PC-3 (cell line): Measurements from ENCODE around the gene DIS3L. TPM values are rescaled to one million over a fixed set of nuclear protein-coding genes. Genes with fewer than 3 reads are reported as not detected.
"Not testable (repeated sequence)": the region's sequence is repeated elsewhere in the genome, so short reads cannot be mapped to it uniquely, and the experiment has no call there.

ENCODE experiments used
- ATAC-seq: fragments of 200-7000 bp; cut with Tn5 transposase; 2 replicates; pipeline ENCODE4 v1.9.1; 2020; ENCODE audit warnings: mild to moderate bottlenecking, moderate library complexity
- BruUV-seq: library from RNA; stranded (reverse); fragments of 400-500 nt; replicated peaks from 2 replicates; lab custom pipeline; 2021; lab: Mats Ljungman, UMichigan
- CTCF ChIA-PET: fragments of 300-600 bp; sonication (Branson Sonifier 250); formaldehyde crosslinking; loops from one replicate; lab custom pipeline; 2022; ENCODE audit warnings: antibody characterized with exemption; lab: Charles Lee
- POLR2A ChIA-PET: fragments of 300-600 bp; sonication (Branson Sonifier 250); formaldehyde crosslinking; loops from one replicate; lab custom pipeline; 2022; ENCODE audit warnings: antibody characterized with exemption; ENCODE audit not compliant: unreplicated experiment; lab: Charles Lee
- DNase-seq: peaks from one replicate; pipeline ENCODE4 v3.0.0-alpha.2; 2015
- H2AFZ ChIP-seq: fragments of 300-600 bp; sonication (generic); 2 replicates; pipeline ENCODE4 v1.6.0; 2016; ENCODE audit warnings: antibody characterized with exemption, low read length
- H3F3A ChIP-seq: fragments of 300-600 bp; sonication (generic); one replicate; pipeline ENCODE4 v1.6.0; 2017; ENCODE audit warnings: antibody characterized with exemption, low read length, control low read depth, mild to moderate bottlenecking; ENCODE audit not compliant: unreplicated experiment
- H3K27ac ChIP-seq: fragments of 300-600 bp; sonication (generic); 2 replicates; pipeline ENCODE4 v1.5.1; 2016; ENCODE audit warnings: mild to moderate bottlenecking, low read length
- H3K27me3 ChIP-seq: fragments of 300-600 bp; sonication (generic); 2 replicates; pipeline ENCODE4 v1.6.1; 2016; ENCODE audit warnings: low read length, mixed read lengths
- H3K36me3 ChIP-seq: fragments of 300-600 bp; sonication (generic); 2 replicates; pipeline ENCODE4 v1.6.1; 2016; ENCODE audit warnings: low read depth, mixed run types, low read length, mixed read lengths
- H3K4me1 ChIP-seq: fragments of 300-600 bp; sonication (generic); 2 replicates; pipeline ENCODE4 v1.5.1; 2016; ENCODE audit warnings: low read length; ENCODE audit not compliant: insufficient read depth
- H3K4me2 ChIP-seq: fragments of 300-600 bp; sonication (generic); 2 replicates; pipeline ENCODE4 v1.6.0; 2016; ENCODE audit warnings: low read length
- H3K4me3 ChIP-seq: fragments of 300-600 bp; sonication (generic); 2 replicates; pipeline ENCODE4 v1.5.1; 2016; ENCODE audit warnings: mild to moderate bottlenecking, low read length, mixed read lengths
- H3K79me2 ChIP-seq: fragments of 300-600 bp; sonication (generic); 2 replicates; pipeline ENCODE4 v1.6.1; 2017; ENCODE audit warnings: low read length, mixed read lengths
- H3K9ac ChIP-seq: fragments of 300-600 bp; sonication (generic); 2 replicates; pipeline ENCODE4 v1.6.0; 2016; ENCODE audit warnings: mild to moderate bottlenecking, low read length
- H3K9me2 ChIP-seq: fragments of 300-600 bp; sonication (generic); replicated peaks from 2 replicates; pipeline ENCODE4 v1.6.1; 2016; ENCODE audit warnings: mixed run types, low read length, mixed read lengths
- H3K9me3 ChIP-seq: fragments of 300-600 bp; sonication (generic); 2 replicates; pipeline ENCODE4 v1.6.1; 2016; ENCODE audit warnings: low read length, mixed read lengths
- H4K20me1 ChIP-seq: fragments of 300-600 bp; sonication (generic); 2 replicates; pipeline ENCODE4 v1.6.1; 2016; ENCODE audit warnings: low read length, mixed read lengths
- CTCF ChIP-seq: fragments of 300-600 bp; sonication (generic); conservative IDR thresholded peaks from 2 replicates; pipeline ENCODE4 v1.5.1; 2017; ENCODE audit warnings: antibody characterized with exemption, low read depth, mild to moderate bottlenecking, low read length
- EZH2 ChIP-seq: fragments of 300-600 bp; sonication (generic); IDR thresholded peaks from one replicate; pipeline ENCODE4 v1.6.1; 2017; ENCODE audit warnings: antibody characterized with exemption, mild to moderate bottlenecking, low read length; ENCODE audit not compliant: unreplicated experiment
- EZH2phosphoT487 ChIP-seq: fragments of 300-600 bp; sonication (generic); IDR thresholded peaks from 2 replicates; pipeline ENCODE4 v1.6.1; 2018; ENCODE audit warnings: mild to moderate bottlenecking, antibody characterized with exemption, low read length, borderline replicate concordance
- intact Hi-C: fragments of 100-400 bp; cut with micrococcal nuclease; formaldehyde crosslinking; loops from 2 replicates; pipeline ENCODE4 v1.9.0; 2023
- total RNA-seq: library from RNA; depleted of rRNA; stranded (reverse); fragments of >200 nt; gene quantifications from 2 replicates; pipeline ENCODE4 v1.2.3, GENCODE V29; 2014; rRNA removed

The DIS3L gene
- total RNA-seq, 1 experiment from 2014 or later = 18.7 TPM

GRCh38 chr15:66374179-66374578 lies 80.8 kb downstream of the DIS3L start:
- no peak overlapping the region for H3K9ac ChIP-seq
- no peaks in the 10 kb centered on the region for H3K9me2 ChIP-seq
- H4K20me1 ChIP-seq = no peaks in the 10 kb centered on the region
- H3K79me2 ChIP-seq = no peaks in the 10 kb centered on the region
- H3K27me3 ChIP-seq = no peaks in the 10 kb centered on the region
- no peaks in the 10 kb centered on the region for H3K36me3 ChIP-seq
- no peak overlapping the region for H3K4me3 ChIP-seq
- H3K4me2 ChIP-seq = no peak overlapping the region
- ATAC-seq = no peak
- H2AFZ ChIP-seq = no peak overlapping the region
- intact Hi-C loops = no loop called here
- no TSS peak for BruUV-seq
- ChIA-PET POLR2A (no interaction called here), CTCF (no interaction called here)
- peaks cover 13% of the 10 kb centered on the region for H3K4me1 ChIP-seq
- no peak for DNase-seq
- TF ChIP-seq EZH2phosphoT487 = no peak
- no peak for TF ChIP-seq EZH2
- no peak for TF ChIP-seq CTCF
- H3F3A ChIP-seq = no peaks in the 10 kb centered on the region
- H3K27ac ChIP-seq = no peak overlapping the region
- H3K9me3 ChIP-seq = no peaks in the 10 kb centered on the region

GRCh38 chr15:66378814-66379430 lies 85.6 kb downstream of the DIS3L start:
- CTCF ChIA-PET = no interaction called here
- Histone ChIP-seq H3K9me3 (no peaks in the 10 kb centered on the region), H3K4me1 (no peaks in the 10 kb centered on the region), H4K20me1 (no peaks in the 10 kb centered on the region), H3K79me2 (no peaks in the 10 kb centered on the region), H3K9ac (no peak overlapping the region), H3K4me3 (no peak overlapping the region), H3K27ac (no peak overlapping the region), H3K4me2 (no peak overlapping the region), H3K9me2 (no peaks in the 10 kb centered on the region), H3F3A (no peaks in the 10 kb centered on the region), H3K36me3 (no peaks in the 10 kb centered on the region), H2AFZ (no peak overlapping the region), H3K27me3 (no peaks in the 10 kb centered on the region)
- no peak for DNase-seq
- POLR2A ChIA-PET = no interaction called here
- intact Hi-C loops = no loop called here
- ATAC-seq = no peak
- BruUV-seq = no TSS peak
- TF ChIP-seq EZH2 (no peak), CTCF (no peak), EZH2phosphoT487 (no peak)

GRCh38 chr15:66381376-66381775 lies 88.0 kb downstream of the DIS3L start:
- CTCF ChIA-PET, H3K27me3 ChIP-seq, H3K27ac ChIP-seq, H3K9me3 ChIP-seq, H3K4me3 ChIP-seq, H2AFZ ChIP-seq, DNase-seq, H3K79me2 ChIP-seq, POLR2A ChIA-PET, intact Hi-C loops, H3K9me2 ChIP-seq, H3K36me3 ChIP-seq, H3F3A ChIP-seq, H4K20me1 ChIP-seq, ATAC-seq, BruUV-seq, H3K4me2 ChIP-seq, H3K9ac ChIP-seq, H3K4me1 ChIP-seq: not testable (repeated sequence)

Other genes with a start within 250 kb of the DIS3L start
- not detected in 2 replicates for gene MEGF11, start 39.8 kb upstream of the DIS3L start, total RNA-seq
- 11.5 and 14.2 TPM in 2 replicates for gene TIPIN, start 63.1 kb downstream of the DIS3L start, total RNA-seq
- 35.5 and 55.2 TPM in 2 replicates for gene MAP2K1, start 93.3 kb downstream of the DIS3L start, total RNA-seq
- gene SNAPC5, start 204.2 kb downstream of the DIS3L start, total RNA-seq = 34.1 and 38.2 TPM in 2 replicates
- 1,239 and 2,773 TPM in 2 replicates for gene RPL4, start 211.3 kb downstream of the DIS3L start, total RNA-seq
- 18.1 and 19.9 TPM in 2 replicates for gene ZWILCH, start 211.8 kb downstream of the DIS3L start, total RNA-seq